OCI-LY3 (cell line): Measurements from ENCODE around the gene PDE6H.
A peak's percentile ranks its signal among the peaks of the same experiment; 100 is the strongest.

Experiments
- H2AFZ ChIP-seq: fragments of 200-600, 300-600 bp; shearing (Covaris generic); 2 replicates; pipeline ENCODE4 v1.6.0; 2014; ENCODE audit warnings: antibody characterized with exemption, low read depth, low read length
- H3K27ac ChIP-seq: fragments of 200-600, 300-600 bp; sonication (generic); 2 replicates; pipeline ENCODE4 v1.5.1; 2014; ENCODE audit warnings: mild to moderate bottlenecking, low read length, moderate library complexity, mixed read lengths
- H3K27me3 ChIP-seq: fragments of 200-600, 300-600 bp; sonication (generic); 2 replicates; pipeline ENCODE4 v1.6.1; 2014; ENCODE audit warnings: low read depth, low read length, mixed read lengths
- H3K36me3 ChIP-seq: fragments of 200-600, 300-600 bp; sonication (generic); replicated peaks from 2 replicates; pipeline ENCODE3; 2014; ENCODE audit warnings: low read depth, low read length, mixed read lengths
- H3K4me1 ChIP-seq: fragments of 300-600, 200-600 bp; sonication (generic); 2 replicates; pipeline ENCODE4 v1.6.1; 2014; ENCODE audit warnings: low read length, mixed read lengths
- H3K4me2 ChIP-seq: fragments of 200-600, 300-600 bp; sonication (generic); 2 replicates; pipeline ENCODE4 v1.6.1; 2014; ENCODE audit warnings: low read length, mixed read lengths
- H3K4me3 ChIP-seq: fragments of 300-600, 200-600 bp; sonication (generic); 2 replicates; pipeline ENCODE4 v1.5.1; 2014; ENCODE audit warnings: antibody characterized with exemption, mild to moderate bottlenecking, low read length, moderate library complexity
- H3K79me2 ChIP-seq: fragments of 300-600, 200-600 bp; shearing (Covaris generic); 2 replicates; pipeline ENCODE4 v1.6.1; 2014; ENCODE audit warnings: mild to moderate bottlenecking, low read length, mixed read lengths
- H3K9ac ChIP-seq: fragments of 300-600, 200-600 bp; shearing (Covaris generic); 2 replicates; pipeline ENCODE4 v1.6.0; 2014; ENCODE audit warnings: mild to moderate bottlenecking, low read length, moderate library complexity
- H3K9me3 ChIP-seq: fragments of 200-600, 300-600 bp; shearing (Covaris generic); 2 replicates; pipeline ENCODE4 v1.6.1; 2014; ENCODE audit warnings: low read length, mixed read lengths; ENCODE audit not compliant: insufficient read depth
- H4K20me1 ChIP-seq: fragments of 200-600, 300-600 bp; sonication (generic); 2 replicates; pipeline ENCODE4 v1.6.1; 2016; ENCODE audit warnings: low read length, mixed read lengths; ENCODE audit not compliant: insufficient read depth
- CTCF ChIP-seq: fragments of 200-600, 300-600 bp; sonication (generic); IDR thresholded peaks from 2 replicates; pipeline ENCODE4 v1.5.1; 2014; ENCODE audit warnings: antibody characterized with exemption, low read length, low read depth
- EZH2phosphoT487 ChIP-seq: fragments of 200-600 bp; shearing (Covaris generic); IDR thresholded peaks from 2 replicates; pipeline ENCODE4 v1.6.1; 2018; ENCODE audit warnings: antibody characterized with exemption, mixed run types, low read depth

The PDE6H gene

DNA sequence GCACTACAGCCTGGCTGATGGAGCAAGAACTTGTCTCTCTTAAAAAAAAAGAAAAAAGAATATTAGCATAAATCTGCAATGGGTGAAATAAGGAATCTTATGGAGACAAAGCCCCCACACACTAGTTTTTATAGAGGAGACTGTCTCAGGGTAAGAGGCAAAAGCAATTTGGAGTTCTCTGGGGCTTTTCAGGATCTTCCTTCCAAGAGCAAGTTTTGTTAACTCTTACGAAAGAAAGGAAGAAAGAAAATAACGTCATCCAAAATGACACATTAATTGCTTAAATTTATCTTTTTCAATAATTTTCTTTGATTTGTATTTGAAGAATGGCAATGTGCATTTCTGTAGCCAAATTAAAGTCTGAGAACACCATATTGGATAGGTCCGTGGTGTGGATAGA, 3.8 kb downstream of the PDE6H start:
- Histone ChIP-seq H4K20me1 (no peaks in the 10 kb centered on the region), H3K79me2 (no peaks in the 10 kb centered on the region), H3K9ac (no peak overlapping the region), H3K4me2 (no peak overlapping the region), H2AFZ (no peak overlapping the region), H3K4me1 (peaks cover 22% of the 10 kb centered on the region), H3K9me3 (no peaks in the 10 kb centered on the region), H3K27ac (no peak overlapping the region), H3K27me3 (no peaks in the 10 kb centered on the region), H3K36me3 (no peaks in the 10 kb centered on the region), H3K4me3 (no peak overlapping the region)
- TF ChIP-seq CTCF = no peak
- no peak for TF ChIP-seq EZH2phosphoT487

GRCh38 chr12:14979468-14979867, 6.6 kb downstream of the PDE6H start:
- Histone ChIP-seq H3K79me2 (no peaks in the 10 kb centered on the region), H3K4me3 (no peak overlapping the region), H3K4me1 (peaks cover 35% of the 10 kb centered on the region), H3K4me2 (no peak overlapping the region), H4K20me1 (no peaks in the 10 kb centered on the region), H2AFZ (no peak overlapping the region), H3K27ac (no peak overlapping the region), H3K27me3 (no peaks in the 10 kb centered on the region), H3K9me3 (no peaks in the 10 kb centered on the region), H3K36me3 (no peaks in the 10 kb centered on the region), H3K9ac (no peak overlapping the region)
- TF ChIP-seq EZH2phosphoT487 (no peak), CTCF (no peak)

GRCh38 chr12:14981049-14981448, 8.2 kb downstream of the PDE6H start:
- no peaks in the 10 kb centered on the region for H3K36me3 ChIP-seq

DNA sequence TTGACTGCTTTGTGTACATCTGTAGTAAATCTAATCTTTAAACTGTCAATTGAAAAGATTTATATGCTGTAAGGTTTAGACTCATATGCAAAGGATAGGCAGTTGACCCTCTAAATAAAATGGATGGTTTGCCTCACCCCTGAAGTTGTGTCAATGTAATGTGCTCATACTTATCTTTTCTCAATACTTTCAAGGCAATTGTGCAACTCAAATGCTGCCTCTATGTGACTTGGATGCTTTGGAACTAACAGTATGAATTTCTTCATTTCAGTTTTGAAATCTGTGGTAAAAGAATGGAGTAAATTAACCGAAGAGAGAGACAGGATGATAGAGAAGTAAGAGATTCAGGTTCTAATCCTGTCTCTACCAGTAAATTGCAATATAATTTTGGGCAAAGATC, 9.7 kb downstream of the PDE6H start:
- peak overlapping the region; percentile 49 for H2AFZ ChIP-seq
- H3K27me3 ChIP-seq = no peaks in the 10 kb centered on the region
- H3K79me2 ChIP-seq = no peaks in the 10 kb centered on the region
- H3K4me2 ChIP-seq = peak overlapping the region; percentile 38
- H3K36me3 ChIP-seq = no peaks in the 10 kb centered on the region
- no peak overlapping the region for H3K4me3 ChIP-seq
- no peaks in the 10 kb centered on the region for H4K20me1 ChIP-seq
- no peaks in the 10 kb centered on the region for H3K9me3 ChIP-seq
- H3K27ac ChIP-seq = no peak overlapping the region
- TF ChIP-seq EZH2phosphoT487 (no peak), CTCF (no peak)
- H3K4me1 ChIP-seq = peaks cover 35% of the 10 kb centered on the region
- H3K9ac ChIP-seq = no peak overlapping the region

More at GRCh38 chr12:14981049-14981448, 8.2 kb downstream of the PDE6H start:
- Histone ChIP-seq H3K27me3 (no peaks in the 10 kb centered on the region), H3K4me3 (no peak overlapping the region), H3K4me2 (peak overlapping the region; percentile 37), H3K9me3 (no peaks in the 10 kb centered on the region), H3K79me2 (no peaks in the 10 kb centered on the region), H2AFZ (peak overlapping the region; percentile 50; the same call in 1 of the 2 replicates), H4K20me1 (no peaks in the 10 kb centered on the region), H3K4me1 (peaks cover 35% of the 10 kb centered on the region), H3K27ac (no peak overlapping the region), H3K9ac (no peak overlapping the region)
- no peak for TF ChIP-seq CTCF
- no peak for TF ChIP-seq EZH2phosphoT487
